GM23338 (cell line): ENCODE measurements around the gene OTOA. TPM values are rescaled to one million over a fixed set of nuclear protein-coding genes. Genes with fewer than 3 reads are reported as not detected.

ENCODE experiments used
- ATAC-seq: fragments of 200-7000 bp; cut with Tn5 transposase; 3 replicates; pipeline ENCODE4 v1.9.1; 2020
- DNase-seq: peaks from one replicate; pipeline ENCODE4 v3.0.0-alpha.2; 2015; ENCODE audit warnings: low spot score
- H2AFZ ChIP-seq: fragments of 200-600 bp; sonication (generic); 2 replicates; pipeline ENCODE4 v1.8.0; 2016; ENCODE audit warnings: antibody characterized with exemption, mild to moderate bottlenecking, moderate library complexity
- H3F3A ChIP-seq: fragments of 200-600 bp; sonication (generic); replicated peaks from 2 replicates; pipeline ENCODE4 v1.8.0; 2017; ENCODE audit warnings: antibody characterized with exemption, mixed run types, low read depth
- H3K27ac ChIP-seq: fragments of 200-600 bp; sonication (generic); 2 replicates; pipeline ENCODE4 v1.6.1; 2016; ENCODE audit warnings: low read depth
- H3K27me3 ChIP-seq: fragments of 200-600 bp; sonication (generic); 2 replicates; pipeline ENCODE4 v1.8.0; 2016; ENCODE audit warnings: mild to moderate bottlenecking, mixed run types, moderate library complexity; ENCODE audit not compliant: insufficient read depth
- H3K36me3 ChIP-seq: fragments of 200-600 bp; sonication (generic); 2 replicates; pipeline ENCODE4 v1.8.0; 2016; ENCODE audit warnings: mild to moderate bottlenecking; ENCODE audit not compliant: insufficient read depth
- H3K4me1 ChIP-seq: fragments of 200-600 bp; sonication (generic); 2 replicates; pipeline ENCODE4 v1.8.0; 2016; ENCODE audit warnings: mild to moderate bottlenecking, moderate library complexity; ENCODE audit not compliant: insufficient read depth
- H3K4me2 ChIP-seq: fragments of 200-600 bp; sonication (generic); 2 replicates; pipeline ENCODE4 v1.7.1; 2017; ENCODE audit warnings: mixed run types
- H3K4me3 ChIP-seq: fragments of 200-600 bp; sonication (generic); 2 replicates; pipeline ENCODE4 v1.6.1; 2016; ENCODE audit warnings: mixed run types
- H3K79me2 ChIP-seq: fragments of 200-600 bp; sonication (generic); replicated peaks from 2 replicates; pipeline ENCODE4 v1.8.0; 2017; ENCODE audit warnings: mild to moderate bottlenecking; ENCODE audit not compliant: insufficient read depth
- H3K9me2 ChIP-seq: fragments of 200-600 bp; sonication (generic); 2 replicates; pipeline ENCODE4 v1.8.0; 2017; ENCODE audit not compliant: insufficient read depth
- H4K20me1 ChIP-seq: fragments of 200-600 bp; sonication (generic); replicated peaks from 2 replicates; pipeline ENCODE4 v1.8.0; 2017; ENCODE audit warnings: mild to moderate bottlenecking; ENCODE audit not compliant: insufficient read depth
- H3K27ac Mint-ChIP-seq: 2 replicates; pipeline ENCODE4 v1.8.0; 2020; ENCODE audit warnings: inconsistent platforms, mild to moderate bottlenecking, moderate library complexity, mixed read lengths
- H3K27me3 Mint-ChIP-seq: 3 replicates; pipeline ENCODE4 v1.8.0; 2022; ENCODE audit warnings: low read depth, mild to moderate bottlenecking, moderate library complexity, mixed read lengths, inconsistent platforms; ENCODE audit not compliant: insufficient read depth, poor library complexity
- H3K36me3 Mint-ChIP-seq: 3 replicates; pipeline ENCODE4 v1.8.0; 2021; ENCODE audit warnings: low read depth, mild to moderate bottlenecking, inconsistent platforms, moderate library complexity, mixed read lengths
- H3K4me1 Mint-ChIP-seq: 3 replicates; pipeline ENCODE4 v1.8.0; 2020; ENCODE audit warnings: mild to moderate bottlenecking, inconsistent platforms, mixed read lengths
- H3K4me3 Mint-ChIP-seq: 3 replicates; pipeline ENCODE4 v1.8.0; 2021; ENCODE audit warnings: moderate library complexity, mild to moderate bottlenecking, inconsistent platforms, mixed read lengths
- H3K9me3 Mint-ChIP-seq: 3 replicates; pipeline ENCODE4 v1.8.0; 2020; ENCODE audit warnings: moderate library complexity, mild to moderate bottlenecking, inconsistent platforms, mixed read lengths
- CREB1 ChIP-seq: fragments of 250-450 bp; sonication (Bioruptor Pico); IDR thresholded peaks from 2 replicates; pipeline ENCODE4 v1.5.0; 2020; ENCODE audit warnings: low read depth, mild to moderate bottlenecking, moderate library complexity
- EZH2phosphoT487 ChIP-seq: fragments of 200-600 bp; sonication (generic); IDR thresholded peaks from one replicate; pipeline ENCODE4 v1.8.1; 2018; ENCODE audit warnings: antibody characterized with exemption; ENCODE audit not compliant: unreplicated experiment
- JUNB ChIP-seq: IDR thresholded peaks from one replicate; pipeline ENCODE4 v1.6.1; 2016; ENCODE audit warnings: antibody characterized with exemption; ENCODE audit not compliant: unreplicated experiment
- NANOG ChIP-seq: IDR thresholded peaks from 2 replicates; pipeline ENCODE4 v1.6.1; 2016; ENCODE audit warnings: antibody characterized with exemption, borderline replicate concordance
- REST ChIP-seq: IDR thresholded peaks from one replicate; pipeline ENCODE4 v1.6.1; 2018; ENCODE audit warnings: antibody characterized with exemption; ENCODE audit not compliant: unreplicated experiment
- STAT1 ChIP-seq: IDR thresholded peaks from one replicate; pipeline ENCODE4 v1.6.1; 2016; ENCODE audit warnings: antibody characterized with exemption; ENCODE audit not compliant: unreplicated experiment
- ZNF114 ChIP-seq: fragments of 250-450 bp; sonication (Bioruptor Pico); IDR thresholded peaks from 2 replicates; pipeline ENCODE4 v1.5.0; 2020; ENCODE audit warnings: mild to moderate bottlenecking, moderate library complexity
- ZNF331 ChIP-seq: fragments of 250-450 bp; sonication (Bioruptor Pico); IDR thresholded peaks from 2 replicates; pipeline ENCODE4 v1.5.0; 2020; ENCODE audit warnings: low read depth, mild to moderate bottlenecking, moderate library complexity
- ZNF462 ChIP-seq: fragments of 250-450 bp; sonication (Bioruptor Pico); IDR thresholded peaks from 2 replicates; pipeline ENCODE4 v1.5.0; 2020; ENCODE audit warnings: mild to moderate bottlenecking, moderate library complexity
- polyA plus RNA-seq: library from polyadenylated mRNA; unstranded; fragments of >200 nt; fragmentation: Nextera tagmentation; extraction: Ambion mirVana; gene quantifications from 2 replicates; pipeline ENCODE4 v1.2.1, GENCODE V29; 2016
- total RNA-seq: library from RNA; depleted of rRNA; stranded (reverse); fragments of >200 nt; shearing (Covaris generic); gene quantifications from 2 replicates; pipeline ENCODE4 v1.2.3, GENCODE V29; 2014
- TF ChIP-seq, protein P1 (sequence below): IDR thresholded peaks from 2 replicates; pipeline ENCODE4 v1.6.1; 2016; ENCODE audit warnings: antibody characterized with exemption

The OTOA gene
- total and polyA plus RNA-seq, 2 experiments from 2014 or later: 0.16 to 0.17 TPM

DNA sequence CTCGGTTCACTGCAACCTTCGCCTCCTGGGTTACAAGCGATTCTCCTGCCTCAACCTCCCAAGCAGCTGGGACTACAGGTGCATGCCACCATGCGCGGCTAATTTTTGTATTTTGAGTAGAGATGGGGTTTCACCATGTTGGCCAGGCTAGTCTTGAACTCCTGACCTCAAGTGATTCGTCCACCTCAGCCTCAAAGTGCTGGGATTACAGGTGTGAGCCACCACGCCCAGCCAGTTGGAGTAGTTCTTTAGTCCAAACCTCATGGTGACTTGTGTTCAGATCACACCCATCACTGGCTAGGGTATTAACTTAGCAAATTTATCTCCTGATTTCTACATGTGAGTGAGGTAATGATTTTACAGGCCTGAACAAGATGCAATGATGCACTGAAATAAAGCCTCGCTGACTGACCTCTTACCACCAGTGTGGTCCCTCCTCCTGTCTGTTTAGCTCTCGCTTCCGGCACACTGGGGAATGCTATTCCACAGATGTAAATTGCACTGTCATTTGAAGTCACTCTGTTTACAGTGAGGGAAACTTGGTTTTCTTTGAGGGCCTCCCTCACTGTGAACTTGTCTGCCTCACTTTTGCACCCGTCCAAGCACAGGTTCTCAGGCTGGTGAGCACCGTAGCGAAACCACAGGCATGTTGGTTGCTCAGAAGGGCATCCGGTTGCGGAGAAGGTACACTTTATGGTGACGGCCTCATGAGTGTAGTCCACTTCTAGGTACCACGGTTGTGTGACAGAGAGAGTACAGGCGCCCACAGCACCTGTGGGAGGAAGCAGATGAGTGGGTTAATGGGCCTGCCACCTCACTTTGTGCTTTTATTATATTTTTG, 16.8 kb upstream of the OTOA start:
- Histone ChIP-seq H3K4me2 (no peak overlapping the region), H4K20me1 (peaks cover 4% of the 10 kb centered on the region), H3K27ac (no peak overlapping the region), H2AFZ (no peak overlapping the region), H3K79me2 (peaks cover 44% of the 10 kb centered on the region), H3F3A (no peaks in the 10 kb centered on the region), H3K4me1 (no peaks in the 10 kb centered on the region), H3K9me2 (no peaks in the 10 kb centered on the region), H3K36me3 (no peaks in the 10 kb centered on the region), H3K4me3 (no peak overlapping the region), H3K27me3 (no peaks in the 10 kb centered on the region)
- H3K36me3 Mint-ChIP-seq: no peaks in the 10 kb centered on the region
- no peaks in the 10 kb centered on the region for H3K27me3 Mint-ChIP-seq
- peaks cover 3% of the 10 kb centered on the region; the same call in 1 of the 3 replicates for H3K4me1 Mint-ChIP-seq
- H3K9me3 Mint-ChIP-seq: no peaks in the 10 kb centered on the region
- ATAC-seq (no peak), DNase-seq (no peak)
- H3K4me3 Mint-ChIP-seq: no peak overlapping the region
- TF ChIP-seq ZNF114 (CRISPR knock-in tag): no peak
- no peak for TF ChIP-seq CREB1 (CRISPR knock-in tag)
- TF ChIP-seq REST: no peak
- TF ChIP-seq, protein P1, sequence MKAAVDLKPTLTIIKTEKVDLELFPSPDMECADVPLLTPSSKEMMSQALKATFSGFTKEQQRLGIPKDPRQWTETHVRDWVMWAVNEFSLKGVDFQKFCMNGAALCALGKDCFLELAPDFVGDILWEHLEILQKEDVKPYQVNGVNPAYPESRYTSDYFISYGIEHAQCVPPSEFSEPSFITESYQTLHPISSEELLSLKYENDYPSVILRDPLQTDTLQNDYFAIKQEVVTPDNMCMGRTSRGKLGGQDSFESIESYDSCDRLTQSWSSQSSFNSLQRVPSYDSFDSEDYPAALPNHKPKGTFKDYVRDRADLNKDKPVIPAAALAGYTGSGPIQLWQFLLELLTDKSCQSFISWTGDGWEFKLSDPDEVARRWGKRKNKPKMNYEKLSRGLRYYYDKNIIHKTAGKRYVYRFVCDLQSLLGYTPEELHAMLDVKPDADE: no peak
- no peak for TF ChIP-seq EZH2phosphoT487
- no peak for TF ChIP-seq STAT1
- TF ChIP-seq NANOG: no peak
- TF ChIP-seq JUNB: no peak
- no peak for TF ChIP-seq ZNF462 (CRISPR knock-in tag)
- no peak for TF ChIP-seq ZNF331 (CRISPR knock-in tag)
- H3K27ac Mint-ChIP-seq: peak overlapping the region; percentile 43; the same call in 1 of the 2 replicates
